Thymus (tissue), 11 donors: ENCODE results near the gene TKT. TPM values are rescaled to one million over a fixed set of nuclear protein-coding genes. Genes with fewer than 3 reads are reported as not detected.

Experiments used
- DNase-seq, 9 donors: peaks; one replicate each; pipeline ENCODE4 v3.0.0-alpha.2; 2013; ENCODE audit warnings: low spot score in 9 of 9, low read depth in 6 of 9, missing footprints in 1 of 9
- H3K27ac ChIP-seq, 2 donors: one replicate each; pipeline ENCODE4 v1.5.1; 2013; ENCODE audit warnings: control low read depth in 1 of 2, low read depth in 1 of 2, low read length in 1 of 2, mild to moderate bottlenecking in 1 of 2, moderate library complexity in 1 of 2
- H3K27me3 ChIP-seq, 2 donors: one replicate each; pipeline ENCODE4 v1.5.1; 2013; ENCODE audit warnings: low read length in 1 of 2; ENCODE audit not compliant: control insufficient read depth in 2 of 2, insufficient read depth in 1 of 2
- H3K36me3 ChIP-seq, 2 donors: one replicate each; pipeline ENCODE4 v1.5.1; 2013; ENCODE audit warnings: low read length in 1 of 2, mild to moderate bottlenecking in 1 of 2, moderate library complexity in 1 of 2; ENCODE audit not compliant: control insufficient read depth in 2 of 2, insufficient read depth in 2 of 2
- H3K4me1 ChIP-seq, 2 donors: one replicate each; pipeline ENCODE4 v1.5.1; 2013; ENCODE audit warnings: low read length in 2 of 2; ENCODE audit not compliant: control insufficient read depth in 2 of 2, insufficient read depth in 2 of 2
- H3K4me3 ChIP-seq, 2 donors: one replicate each; pipeline ENCODE4 v1.5.1; 2013; ENCODE audit warnings: low read length in 2 of 2, control low read depth in 1 of 2, mild to moderate bottlenecking in 1 of 2
- H3K9me3 ChIP-seq, 2 donors: one replicate each; pipeline ENCODE4 v1.5.1; 2013; ENCODE audit warnings: low read length in 1 of 2, mild to moderate bottlenecking in 1 of 2; ENCODE audit not compliant: control insufficient read depth in 2 of 2, insufficient read depth in 1 of 2
- WGBS: extraction: QIAGEN DNeasy Blood & Tissue Kit; methylation state at CpG from one replicate; pipeline ENCODE4 v1.1.7; 2013; 5-methylcytosine and 5-hydroxymethylcytosine counted together
- polyA plus RNA-seq: library from polyadenylated mRNA; stranded (reverse); fragments of 200-250 nt; gene quantifications from one replicate; pipeline ENCODE4 v1.2.3, GENCODE V29; 2013
- total RNA-seq: library from RNA; stranded (reverse); fragments of 120-200 nt; gene quantifications from one replicate; pipeline ENCODE4 v1.2.4, GENCODE V29; 2013
- donor health status: healthy.

Gene TKT
- total and polyA plus RNA-seq, 2 donors: 90.6 to 179 TPM

- H3K27ac ChIP-seq: no peak overlapping the region
- H3K27me3 ChIP-seq: no peaks in the 10 kb centered on the region
- peaks cover 96 to 97% of the 10 kb centered on the region in 2 donors for H3K36me3 ChIP-seq
- no peak overlapping the region for H3K4me3 ChIP-seq
- no peak for DNase-seq
- peaks cover 0 to 1% of the 10 kb centered on the region in 2 donors for H3K9me3 ChIP-seq
- H3K4me1 ChIP-seq: peaks cover 0 to 4% of the 10 kb centered on the region in 2 donors
- WGBS: 93% methylated on average over 13 of the region's 13 CpGs
Observed at GRCh38 chr3:53231532-53232511, 24.0 kb downstream of the TKT start.

GRCh38 chr3:53230789-53231188 lies 25.0 kb downstream of the TKT start:
- Histone ChIP-seq H3K36me3 (peaks cover 97 to 98% of the 10 kb centered on the region in 2 donors), H3K27ac (no peak overlapping the region), H3K4me3 (no peak overlapping the region), H3K9me3 (peaks cover 0 to 1% of the 10 kb centered on the region in 2 donors), H3K27me3 (no peaks in the 10 kb centered on the region), H3K4me1 (no peaks in the 10 kb centered on the region)
- WGBS: 98% methylated on average over 5 of the region's 5 CpGs
- no peak for DNase-seq

GRCh38 chr3:53230041-53230621 lies 25.7 kb downstream of the TKT start:
- Histone ChIP-seq H3K4me3 (no peak overlapping the region), H3K27me3 (no peaks in the 10 kb centered on the region), H3K9me3 (peaks cover 0 to 1% of the 10 kb centered on the region in 2 donors), H3K27ac (no peak overlapping the region), H3K4me1 (no peaks in the 10 kb centered on the region), H3K36me3 (peaks cover 98% of the 10 kb centered on the region in 2 donors)
- 97% methylated on average over 16 of the region's 16 CpGs for WGBS
- DNase-seq: no peak

- no peak for DNase-seq
- 94% methylated on average over 2 of the region's 2 CpGs for WGBS
Observed at GRCh38 chr3:53229606-53230005, 26.2 kb downstream of the TKT start.

GRCh38 chr3:53229171-53229570 lies 26.7 kb downstream of the TKT start:
- H3K4me3 ChIP-seq: no peak overlapping the region
- H3K36me3 ChIP-seq: peaks cover 98 to 99% of the 10 kb centered on the region in 2 donors
- peaks cover 0 to 1% of the 10 kb centered on the region in 2 donors for H3K9me3 ChIP-seq
- no peaks in the 10 kb centered on the region for H3K27me3 ChIP-seq
- no peak overlapping the region for H3K27ac ChIP-seq
- H3K4me1 ChIP-seq: no peaks in the 10 kb centered on the region
- no peak for DNase-seq
- WGBS: 99% methylated on average over 14 of the region's 14 CpGs

More at GRCh38 chr3:53229606-53230005, 26.2 kb downstream of the TKT start:
- Histone ChIP-seq H3K9me3 (peaks cover 0 to 1% of the 10 kb centered on the region in 2 donors), H3K4me1 (no peaks in the 10 kb centered on the region), H3K36me3 (peaks cover 98 to 99% of the 10 kb centered on the region in 2 donors), H3K27me3 (no peaks in the 10 kb centered on the region), H3K27ac (no peak overlapping the region), H3K4me3 (no peak overlapping the region)

- H3K4me1 ChIP-seq: no peaks in the 10 kb centered on the region
- H3K36me3 ChIP-seq: peaks cover 97 to 100% of the 10 kb centered on the region in 2 donors
- H3K27ac ChIP-seq: no peak overlapping the region
- H3K4me3 ChIP-seq: no peak overlapping the region
- DNase-seq: no peak
- 92% methylated on average over 24 of the region's 24 CpGs for WGBS
- H3K27me3 ChIP-seq: no peaks in the 10 kb centered on the region
- peaks cover 0 to 1% of the 10 kb centered on the region in 2 donors for H3K9me3 ChIP-seq
Observed at GRCh38 chr3:53227993-53228885, 27.6 kb downstream of the TKT start.

- Histone ChIP-seq H3K4me3 (no peak overlapping the region), H3K36me3 (peaks cover 89 to 93% of the 10 kb centered on the region in 2 donors), H3K27ac (no peak overlapping the region), H3K9me3 (no peaks in the 10 kb centered on the region), H3K4me1 (no peaks in the 10 kb centered on the region), H3K27me3 (no peaks in the 10 kb centered on the region)
- no peak for DNase-seq
- 96% methylated on average over 17 of the region's 17 CpGs for whole genome bisulfite sequencing
Observed at GRCh38 chr3:53226841-53227407, 28.9 kb downstream of the TKT start.

- 90% methylated on average over 12 of the region's 12 CpGs for WGBS
- Histone ChIP-seq H3K4me3 (no peak overlapping the region), H3K9me3 (no peaks in the 10 kb centered on the region), H3K36me3 (peaks cover 83 to 86% of the 10 kb centered on the region in 2 donors), H3K27ac (no peak overlapping the region), H3K27me3 (no peaks in the 10 kb centered on the region), H3K4me1 (no peaks in the 10 kb centered on the region)
- DNase-seq: no peak
Observed at GRCh38 chr3:53226142-53226840, 29.5 kb downstream of the TKT start.
